Measurements from ENCODE around the gene ETV6.

ETV6 gene

DNA sequence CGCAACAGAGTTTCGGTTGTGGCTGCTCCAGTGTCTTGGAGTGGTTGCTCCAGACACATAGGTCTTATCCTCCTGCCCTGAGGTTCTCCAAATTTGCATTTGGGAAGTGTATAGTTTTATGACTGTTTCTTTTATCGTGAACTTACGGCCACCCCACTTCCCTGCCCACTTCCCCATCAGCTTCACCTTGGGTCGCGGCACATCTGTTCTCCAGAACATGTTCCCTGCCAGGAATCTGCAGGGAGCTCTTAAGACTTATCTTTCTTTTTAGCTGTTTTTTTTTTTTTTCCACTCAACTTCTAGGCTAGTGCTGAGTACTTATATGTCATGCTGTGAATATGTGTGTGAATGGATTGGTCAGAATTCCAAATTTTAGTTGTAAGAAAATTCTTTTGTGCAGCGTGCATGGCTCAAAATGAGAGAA, 75.4 kb downstream of the ETV6 start:
- Mint-ChIP-seq H3K36me3 (peaks cover 3% of the 10 kb centered on the region), H3K4me1 (peaks cover 50% of the 10 kb centered on the region), H3K27me3 (no peaks in the 10 kb centered on the region), H3K9me3 (no peaks in the 10 kb centered on the region), H3K27ac (peak overlapping the region; percentile 46), H3K4me3 (no peak overlapping the region)

GRCh38 chr12:11725686-11726085, 76.2 kb downstream of the ETV6 start:
- H3K4me3 Mint-ChIP-seq: no peak overlapping the region
- peaks cover 2% of the 10 kb centered on the region for H3K36me3 Mint-ChIP-seq
- no peaks in the 10 kb centered on the region for H3K27me3 Mint-ChIP-seq
- no peaks in the 10 kb centered on the region for H3K9me3 Mint-ChIP-seq
- peaks cover 56% of the 10 kb centered on the region for H3K4me1 Mint-ChIP-seq
- peak overlapping the region; percentile 74 for H3K27ac Mint-ChIP-seq

DNA sequence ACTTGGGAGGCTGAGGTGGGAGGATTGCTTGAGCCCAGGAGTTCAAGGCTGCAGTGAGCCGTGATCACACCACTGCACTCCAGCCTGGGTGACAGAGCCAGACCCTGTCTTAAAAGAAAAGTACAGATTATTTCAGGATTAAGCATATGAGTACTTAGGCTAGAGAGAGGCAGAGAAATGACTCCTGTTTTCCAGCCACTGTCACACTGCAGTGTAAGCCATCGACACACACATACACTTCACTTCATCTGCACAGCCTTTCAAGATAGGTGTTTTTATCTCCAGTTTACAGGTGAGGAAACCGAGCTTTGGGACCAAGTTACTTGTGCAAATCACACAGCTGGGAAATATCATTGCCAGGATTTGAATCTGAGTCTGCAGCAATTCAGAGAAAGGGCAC, 77.2 kb downstream of the ETV6 start:
- peak overlapping the region; percentile 76 for H3K27ac Mint-ChIP-seq
- no peaks in the 10 kb centered on the region for H3K9me3 Mint-ChIP-seq
- peaks cover 2% of the 10 kb centered on the region for H3K36me3 Mint-ChIP-seq
- no peaks in the 10 kb centered on the region for H3K27me3 Mint-ChIP-seq
- peak overlapping the region; percentile 43 for H3K4me3 Mint-ChIP-seq
- peaks cover 66% of the 10 kb centered on the region for H3K4me1 Mint-ChIP-seq

DNA sequence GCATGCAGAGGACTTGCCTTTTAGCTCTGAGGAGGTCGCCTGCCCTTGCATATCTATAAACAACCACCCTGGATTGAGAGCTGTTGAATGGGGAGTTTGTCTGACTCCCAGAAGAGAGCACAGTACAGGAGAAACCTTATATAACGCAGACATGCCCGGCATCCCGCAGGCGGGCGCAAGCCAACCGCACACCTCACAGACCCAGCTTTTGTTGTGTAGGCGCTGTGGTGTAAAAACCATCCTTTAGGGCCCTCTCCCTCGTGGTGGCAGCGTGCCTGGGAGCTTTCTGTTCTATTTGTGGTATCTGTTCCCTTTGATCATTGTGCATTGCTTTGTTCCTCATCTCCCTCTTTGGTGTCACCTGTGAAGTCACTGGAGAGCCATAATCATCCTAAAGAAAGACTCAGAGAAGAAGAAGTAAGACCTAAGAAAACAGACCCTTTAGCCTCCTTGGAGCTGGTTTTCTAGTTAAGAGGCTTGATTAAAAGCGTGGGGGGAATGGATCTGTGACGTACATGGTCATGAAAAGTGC, 77.7 kb downstream of the ETV6 start:
- Mint-ChIP-seq H3K4me1 (peaks cover 67% of the 10 kb centered on the region), H3K27ac (peak overlapping the region; percentile 76), H3K36me3 (peaks cover 2% of the 10 kb centered on the region), H3K4me3 (peak overlapping the region; percentile 43), H3K27me3 (no peaks in the 10 kb centered on the region), H3K9me3 (no peaks in the 10 kb centered on the region)

- no peaks in the 10 kb centered on the region for H3K9me3 Mint-ChIP-seq
- no peaks in the 10 kb centered on the region for H3K27me3 Mint-ChIP-seq
- H3K4me3 Mint-ChIP-seq: no peak overlapping the region
- no peak overlapping the region for H3K27ac Mint-ChIP-seq
- peaks cover 2% of the 10 kb centered on the region for H3K36me3 Mint-ChIP-seq
- peaks cover 77% of the 10 kb centered on the region for H3K4me1 Mint-ChIP-seq
These were observed 78.8 kb downstream of the ETV6 start for GRCh38 chr12:11728154-11728755.

DNA sequence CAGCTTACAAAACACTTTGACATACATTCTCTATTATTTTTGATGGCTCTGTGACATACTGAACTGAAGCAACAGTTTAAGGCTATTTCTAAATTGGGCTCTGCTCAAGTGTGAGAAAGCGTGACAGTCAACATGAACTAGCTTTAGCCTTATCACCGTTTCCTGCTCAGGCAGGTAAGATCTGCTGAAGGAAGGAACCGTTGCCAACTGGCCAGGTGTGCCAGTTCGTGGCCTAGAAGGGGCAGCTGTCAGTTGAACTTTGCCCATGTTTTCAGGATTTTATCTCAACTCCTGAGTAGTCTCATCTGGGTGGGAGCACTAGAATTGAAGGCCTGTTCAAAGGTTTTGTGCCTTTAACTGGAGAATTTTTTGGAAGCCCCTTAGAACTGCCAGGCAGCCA, 79.5 kb downstream of the ETV6 start:
- Mint-ChIP-seq H3K27ac (peak overlapping the region; percentile 70), H3K27me3 (no peaks in the 10 kb centered on the region), H3K4me3 (peak overlapping the region; percentile 57), H3K4me1 (peaks cover 81% of the 10 kb centered on the region), H3K9me3 (no peaks in the 10 kb centered on the region), H3K36me3 (peaks cover 5% of the 10 kb centered on the region)

DNA sequence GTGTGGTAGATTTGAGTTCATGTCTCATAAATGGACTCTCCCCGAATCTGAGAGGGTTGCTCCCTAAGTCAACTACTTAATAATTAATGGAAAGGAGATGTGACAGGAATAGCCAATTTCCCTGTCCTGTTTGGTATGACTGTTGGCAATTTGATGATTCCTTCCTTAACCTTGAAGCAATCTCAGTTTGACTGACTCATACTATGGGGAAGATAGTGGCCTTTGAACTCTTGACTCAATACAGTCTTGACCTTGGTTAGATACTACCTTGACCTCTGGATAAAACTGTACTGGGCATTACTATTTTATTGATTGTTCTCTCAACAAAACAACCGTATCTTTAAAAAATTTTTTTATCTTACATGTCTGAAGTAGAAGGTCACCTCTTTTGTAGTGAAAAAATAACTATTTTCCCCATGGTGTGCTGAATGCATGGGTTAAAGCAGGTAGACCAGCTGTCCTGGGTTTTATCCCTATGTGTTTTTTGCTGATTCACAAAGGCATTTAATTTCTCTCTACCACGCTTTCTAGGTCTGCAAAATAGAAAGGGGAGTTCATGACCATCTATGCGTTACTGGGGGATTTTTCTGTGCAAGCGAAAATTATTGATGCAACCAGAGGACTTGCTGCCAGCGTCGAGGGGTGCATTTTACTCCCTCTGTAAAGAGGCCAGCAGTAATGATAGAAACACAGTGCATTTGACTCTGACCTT, 80.1 kb downstream of the ETV6 start:
- H3K27me3 Mint-ChIP-seq: no peaks in the 10 kb centered on the region
- H3K9me3 Mint-ChIP-seq: no peaks in the 10 kb centered on the region
- peak overlapping the region; percentile 57 for H3K4me3 Mint-ChIP-seq
- peaks cover 5% of the 10 kb centered on the region for H3K36me3 Mint-ChIP-seq
- peak overlapping the region; percentile 70 for H3K27ac Mint-ChIP-seq
- peaks cover 75% of the 10 kb centered on the region for H3K4me1 Mint-ChIP-seq

- peaks cover 5% of the 10 kb centered on the region for H3K36me3 Mint-ChIP-seq
- H3K4me3 Mint-ChIP-seq: peak overlapping the region; percentile 63
- H3K4me1 Mint-ChIP-seq: peaks cover 79% of the 10 kb centered on the region
- H3K27me3 Mint-ChIP-seq: no peaks in the 10 kb centered on the region
- H3K27ac Mint-ChIP-seq: peak overlapping the region; percentile 79
- no peaks in the 10 kb centered on the region for H3K9me3 Mint-ChIP-seq
These were observed 81.0 kb downstream of the ETV6 start for GRCh38 chr12:11730299-11731041.

DNA sequence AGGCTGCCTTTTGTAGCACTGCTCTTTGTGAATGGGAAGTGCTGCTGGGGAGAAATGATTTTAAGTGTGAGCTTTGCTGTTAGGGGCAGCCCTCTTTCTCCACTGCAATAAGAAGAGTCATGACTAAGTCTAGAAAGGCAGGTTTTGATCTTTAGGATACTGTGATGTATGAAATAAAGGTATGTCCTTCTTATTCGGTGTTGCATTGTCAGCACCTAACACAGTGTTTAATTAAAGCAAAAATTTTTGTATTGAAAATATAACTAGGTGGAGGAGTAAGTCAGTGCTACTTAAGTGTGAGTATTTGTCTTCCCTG, 81.5 kb downstream of the ETV6 start:
- H3K4me3 Mint-ChIP-seq: peak overlapping the region; percentile 63
- no peaks in the 10 kb centered on the region for H3K27me3 Mint-ChIP-seq
- peaks cover 6% of the 10 kb centered on the region for H3K36me3 Mint-ChIP-seq
- H3K9me3 Mint-ChIP-seq: no peaks in the 10 kb centered on the region
- H3K27ac Mint-ChIP-seq: peak overlapping the region; percentile 79
- H3K4me1 Mint-ChIP-seq: peaks cover 76% of the 10 kb centered on the region

- H3K36me3 Mint-ChIP-seq: peaks cover 7% of the 10 kb centered on the region
- H3K4me3 Mint-ChIP-seq: peak overlapping the region; percentile 63
- H3K9me3 Mint-ChIP-seq: no peaks in the 10 kb centered on the region
- peaks cover 76% of the 10 kb centered on the region for H3K4me1 Mint-ChIP-seq
- H3K27ac Mint-ChIP-seq: peak overlapping the region; percentile 79
- no peaks in the 10 kb centered on the region for H3K27me3 Mint-ChIP-seq
These were observed 82.0 kb downstream of the ETV6 start for GRCh38 chr12:11731455-11731854.

GRCh38 chr12:11732023-11732422, 82.5 kb downstream of the ETV6 start:
- H3K4me1 Mint-ChIP-seq: peaks cover 76% of the 10 kb centered on the region
- no peaks in the 10 kb centered on the region for H3K9me3 Mint-ChIP-seq
- peak overlapping the region; percentile 97 for H3K27ac Mint-ChIP-seq
- H3K4me3 Mint-ChIP-seq: peak overlapping the region; percentile 63
- peaks cover 8% of the 10 kb centered on the region for H3K36me3 Mint-ChIP-seq
- no peaks in the 10 kb centered on the region for H3K27me3 Mint-ChIP-seq

- peak overlapping the region; percentile 62 for H3K4me3 Mint-ChIP-seq
- H3K27me3 Mint-ChIP-seq: no peaks in the 10 kb centered on the region
- peaks cover 8% of the 10 kb centered on the region for H3K36me3 Mint-ChIP-seq
- peaks cover 78% of the 10 kb centered on the region for H3K4me1 Mint-ChIP-seq
- H3K9me3 Mint-ChIP-seq: no peaks in the 10 kb centered on the region
- peak overlapping the region; percentile 97 for H3K27ac Mint-ChIP-seq
These were observed 83.2 kb downstream of the ETV6 start for GRCh38 chr12:11732715-11733114.

GRCh38 chr12:11734580-11735180, 85.2 kb downstream of the ETV6 start:
- no peaks in the 10 kb centered on the region for H3K9me3 Mint-ChIP-seq
- no peak overlapping the region for H3K4me3 Mint-ChIP-seq
- peaks cover 77% of the 10 kb centered on the region for H3K4me1 Mint-ChIP-seq
- H3K36me3 Mint-ChIP-seq: peaks cover 8% of the 10 kb centered on the region
- no peaks in the 10 kb centered on the region for H3K27me3 Mint-ChIP-seq
- no peak overlapping the region for H3K27ac Mint-ChIP-seq

DNA sequence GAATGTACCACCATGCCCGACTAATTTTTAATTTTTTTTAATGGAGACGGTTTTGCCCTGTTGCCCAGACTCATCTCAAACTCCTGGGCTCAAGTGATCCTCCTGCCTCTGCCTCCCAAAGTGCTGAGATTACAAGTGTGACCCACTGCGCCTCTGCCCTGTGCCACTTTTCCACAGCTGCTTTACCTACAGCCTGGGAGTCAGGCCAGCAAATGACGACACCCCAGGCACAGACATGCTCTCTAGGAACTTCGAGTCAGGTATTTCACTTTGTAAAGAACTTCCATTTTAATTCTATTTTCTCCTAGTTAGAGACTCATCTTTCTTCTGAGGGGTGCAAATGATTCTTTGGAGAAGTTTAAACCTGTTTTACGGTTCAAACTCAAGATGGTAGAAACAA, 89.0 kb downstream of the ETV6 start:
- H3K4me1 Mint-ChIP-seq: peaks cover 61% of the 10 kb centered on the region
- H3K27ac Mint-ChIP-seq: no peak overlapping the region
- no peaks in the 10 kb centered on the region for H3K9me3 Mint-ChIP-seq
- H3K27me3 Mint-ChIP-seq: no peaks in the 10 kb centered on the region
- no peak overlapping the region for H3K4me3 Mint-ChIP-seq
- H3K36me3 Mint-ChIP-seq: peaks cover 6% of the 10 kb centered on the region

- Mint-ChIP-seq H3K27me3 (no peaks in the 10 kb centered on the region), H3K36me3 (peaks cover 6% of the 10 kb centered on the region), H3K27ac (no peak overlapping the region), H3K4me1 (peaks cover 72% of the 10 kb centered on the region), H3K9me3 (no peaks in the 10 kb centered on the region), H3K4me3 (no peak overlapping the region)
These were observed 90.6 kb downstream of the ETV6 start for GRCh38 chr12:11739980-11740577.

Data from activated naive CD4-positive, alpha-beta T cell treated with anti-CD3 and anti-CD28 coated beads, Interleukin-2, amount 50 U/mL, for 24 hours (primary cell).